ENCODE data around the gene MKRN2.

Gene MKRN2

GRCh38 chr3:12569836-12570235, 12.9 kb downstream of the MKRN2 start:
- peak overlapping the region; percentile 77 for H3K27ac Mint-ChIP-seq
- peaks cover 2% of the 10 kb centered on the region for H3K9me3 Mint-ChIP-seq
- peaks cover 39% of the 10 kb centered on the region for H3K36me3 Mint-ChIP-seq
- no peak overlapping the region for H3K4me3 Mint-ChIP-seq
- H3K27me3 Mint-ChIP-seq: no peaks in the 10 kb centered on the region
- peaks cover 23% of the 10 kb centered on the region for H3K4me1 Mint-ChIP-seq

GRCh38 chr3:12571986-12572385, 15.1 kb downstream of the MKRN2 start:
- Mint-ChIP-seq H3K9me3 (no peaks in the 10 kb centered on the region), H3K36me3 (peaks cover 41% of the 10 kb centered on the region), H3K4me3 (no peak overlapping the region), H3K27me3 (no peaks in the 10 kb centered on the region), H3K4me1 (peaks cover 14% of the 10 kb centered on the region), H3K27ac (no peak overlapping the region)

DNA sequence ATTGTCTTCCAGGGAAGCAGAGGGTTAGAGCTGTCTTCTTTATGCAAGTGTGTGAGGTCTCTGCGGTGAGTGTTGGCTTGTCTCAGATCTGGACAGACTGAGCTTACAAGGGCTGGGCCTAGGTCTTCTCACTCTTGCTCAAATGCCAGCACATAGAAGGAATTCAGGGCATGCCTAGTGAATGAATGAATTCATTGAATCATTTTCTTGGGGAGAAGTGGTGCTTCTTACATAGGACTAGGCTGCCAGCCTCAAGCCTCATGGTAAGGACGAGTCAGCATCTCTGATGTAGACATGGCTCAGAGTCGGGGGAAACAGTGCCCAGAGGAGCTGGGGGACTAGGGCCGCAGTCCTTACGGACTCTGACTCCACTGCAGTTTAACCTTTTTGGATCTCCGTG, 17.2 kb downstream of the MKRN2 start:
- H3K27ac Mint-ChIP-seq: no peak overlapping the region
- H3K36me3 Mint-ChIP-seq: peaks cover 48% of the 10 kb centered on the region
- H3K9me3 Mint-ChIP-seq: peaks cover 5% of the 10 kb centered on the region
- H3K4me1 Mint-ChIP-seq: no peaks in the 10 kb centered on the region
- H3K27me3 Mint-ChIP-seq: no peaks in the 10 kb centered on the region
- H3K4me3 Mint-ChIP-seq: no peak overlapping the region

- Mint-ChIP-seq H3K9me3 (peaks cover 5% of the 10 kb centered on the region), H3K27ac (no peak overlapping the region), H3K27me3 (no peaks in the 10 kb centered on the region), H3K36me3 (peaks cover 49% of the 10 kb centered on the region), H3K4me1 (peaks cover 3% of the 10 kb centered on the region), H3K4me3 (no peak overlapping the region)
Measured at GRCh38 chr3:12574661-12575060, 17.8 kb downstream of the MKRN2 start.

DNA sequence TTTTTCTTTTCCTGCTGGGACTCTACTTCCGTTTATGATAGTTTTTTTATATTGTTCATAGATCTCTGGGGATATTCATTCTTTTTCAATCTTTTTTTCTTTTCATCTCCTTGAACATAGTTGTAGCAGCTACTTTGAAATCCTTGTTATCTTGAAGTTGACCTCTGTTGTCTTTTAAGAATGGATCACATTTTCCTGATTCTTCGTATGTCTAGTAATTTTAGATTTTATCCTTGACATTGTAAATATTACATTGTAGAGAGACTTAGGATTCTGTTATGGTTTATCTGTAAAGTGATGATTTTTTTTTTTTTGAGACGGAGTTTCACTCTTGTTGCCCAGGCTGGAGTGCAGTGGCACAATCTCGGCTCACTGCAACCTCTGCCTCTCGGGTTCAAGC, 20.5 kb downstream of the MKRN2 start:
- Mint-ChIP-seq H3K27me3 (no peaks in the 10 kb centered on the region), H3K4me3 (no peak overlapping the region), H3K4me1 (peaks cover 3% of the 10 kb centered on the region), H3K36me3 (peaks cover 41% of the 10 kb centered on the region), H3K27ac (peak overlapping the region; percentile 24), H3K9me3 (peaks cover 5% of the 10 kb centered on the region)

DNA sequence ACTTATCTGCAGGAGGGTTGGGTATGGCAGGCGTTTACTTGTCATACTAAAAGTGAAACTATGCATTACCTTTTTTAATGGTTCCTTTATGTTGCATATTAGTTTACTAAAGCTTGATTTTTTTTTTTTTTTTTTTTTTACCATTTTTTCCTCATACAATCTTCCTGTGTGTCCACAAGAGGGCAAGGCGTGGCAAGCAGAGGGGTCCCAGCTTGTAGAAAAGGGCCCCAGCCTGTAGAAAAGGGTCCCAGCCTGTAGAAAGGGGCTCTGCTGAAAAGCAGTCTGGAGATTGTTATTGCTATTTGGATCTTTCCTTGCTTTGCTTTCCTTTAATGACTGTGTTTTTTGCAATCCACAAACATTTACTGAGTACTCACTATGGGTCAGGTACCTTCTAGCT, 21.9 kb downstream of the MKRN2 start:
- H3K9me3 Mint-ChIP-seq: peaks cover 5% of the 10 kb centered on the region

GRCh38 chr3:12579456-12579855, 22.6 kb downstream of the MKRN2 start:
- H3K27me3 Mint-ChIP-seq: no peaks in the 10 kb centered on the region
- H3K27ac Mint-ChIP-seq: peak overlapping the region; percentile 62
- peaks cover 39% of the 10 kb centered on the region for H3K36me3 Mint-ChIP-seq
- peaks cover 5% of the 10 kb centered on the region for H3K9me3 Mint-ChIP-seq
- peaks cover 3% of the 10 kb centered on the region for H3K4me1 Mint-ChIP-seq
- H3K4me3 Mint-ChIP-seq: no peak overlapping the region

More for the DNA sequence above, 21.9 kb downstream of the MKRN2 start:
- H3K4me1 Mint-ChIP-seq: peaks cover 3% of the 10 kb centered on the region
- H3K4me3 Mint-ChIP-seq: no peak overlapping the region
- H3K27me3 Mint-ChIP-seq: no peaks in the 10 kb centered on the region
- H3K36me3 Mint-ChIP-seq: peaks cover 43% of the 10 kb centered on the region
- peak overlapping the region; percentile 46 for H3K27ac Mint-ChIP-seq

GRCh38 chr3:12579905-12580304, 23.0 kb downstream of the MKRN2 start:
- H3K4me1 Mint-ChIP-seq: peaks cover 3% of the 10 kb centered on the region
- H3K27me3 Mint-ChIP-seq: no peaks in the 10 kb centered on the region
- H3K27ac Mint-ChIP-seq: peak overlapping the region; percentile 62
- H3K36me3 Mint-ChIP-seq: peaks cover 41% of the 10 kb centered on the region
- H3K9me3 Mint-ChIP-seq: peaks cover 5% of the 10 kb centered on the region
- no peak overlapping the region for H3K4me3 Mint-ChIP-seq

GRCh38 chr3:12582730-12583129, 25.8 kb downstream of the MKRN2 start:
- Mint-ChIP-seq H3K9me3 (no peaks in the 10 kb centered on the region), H3K4me3 (no peak overlapping the region), H3K4me1 (peaks cover 3% of the 10 kb centered on the region), H3K36me3 (peaks cover 20% of the 10 kb centered on the region), H3K27ac (no peak overlapping the region), H3K27me3 (no peaks in the 10 kb centered on the region)

- no peak overlapping the region for H3K27ac Mint-ChIP-seq
- H3K36me3 Mint-ChIP-seq: peaks cover 20% of the 10 kb centered on the region
- H3K27me3 Mint-ChIP-seq: no peaks in the 10 kb centered on the region
- H3K4me3 Mint-ChIP-seq: no peak overlapping the region
- no peaks in the 10 kb centered on the region for H3K9me3 Mint-ChIP-seq
- peaks cover 3% of the 10 kb centered on the region for H3K4me1 Mint-ChIP-seq
Measured at GRCh38 chr3:12583280-12583679, 26.4 kb downstream of the MKRN2 start.

- H3K27ac Mint-ChIP-seq: peak overlapping the region; percentile 55
- no peak overlapping the region for H3K4me3 Mint-ChIP-seq
- no peaks in the 10 kb centered on the region for H3K27me3 Mint-ChIP-seq
- H3K4me1 Mint-ChIP-seq: peaks cover 3% of the 10 kb centered on the region
- H3K36me3 Mint-ChIP-seq: peaks cover 18% of the 10 kb centered on the region
- H3K9me3 Mint-ChIP-seq: no peaks in the 10 kb centered on the region
Measured at GRCh38 chr3:12584083-12584482, 27.2 kb downstream of the MKRN2 start.

DNA sequence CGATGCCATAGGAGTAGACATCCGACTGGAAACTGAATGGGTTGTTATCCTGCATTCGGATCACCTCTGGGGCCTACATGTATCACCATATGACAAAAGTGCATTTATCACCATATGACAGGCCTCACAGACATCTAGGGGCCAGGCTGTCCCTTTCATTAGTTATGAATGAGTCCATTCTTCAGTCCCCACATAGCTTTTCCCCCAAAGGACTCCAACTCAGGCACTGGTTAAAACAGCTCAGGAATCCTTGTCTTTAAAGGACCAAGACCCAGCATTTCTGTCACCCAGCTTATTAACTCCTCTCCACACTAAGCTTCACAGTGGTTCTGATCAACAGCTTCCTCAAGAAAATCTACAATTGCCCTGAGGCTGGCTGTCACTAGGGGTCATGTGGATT, 28.3 kb downstream of the MKRN2 start:
- Mint-ChIP-seq H3K4me3 (no peak overlapping the region), H3K27ac (peak overlapping the region; percentile 59), H3K4me1 (no peaks in the 10 kb centered on the region), H3K36me3 (peaks cover 11% of the 10 kb centered on the region), H3K9me3 (no peaks in the 10 kb centered on the region), H3K27me3 (no peaks in the 10 kb centered on the region)

GRCh38 chr3:12585970-12586369, 29.1 kb downstream of the MKRN2 start:
- Mint-ChIP-seq H3K4me3 (no peak overlapping the region), H3K4me1 (no peaks in the 10 kb centered on the region), H3K9me3 (no peaks in the 10 kb centered on the region), H3K27me3 (no peaks in the 10 kb centered on the region), H3K36me3 (peaks cover 9% of the 10 kb centered on the region), H3K27ac (peak overlapping the region; percentile 35)

GRCh38 chr3:12586403-12586802, 29.5 kb downstream of the MKRN2 start:
- Mint-ChIP-seq H3K4me1 (no peaks in the 10 kb centered on the region), H3K9me3 (no peaks in the 10 kb centered on the region), H3K4me3 (no peak overlapping the region), H3K36me3 (peaks cover 8% of the 10 kb centered on the region), H3K27ac (no peak overlapping the region), H3K27me3 (no peaks in the 10 kb centered on the region)

DNA sequence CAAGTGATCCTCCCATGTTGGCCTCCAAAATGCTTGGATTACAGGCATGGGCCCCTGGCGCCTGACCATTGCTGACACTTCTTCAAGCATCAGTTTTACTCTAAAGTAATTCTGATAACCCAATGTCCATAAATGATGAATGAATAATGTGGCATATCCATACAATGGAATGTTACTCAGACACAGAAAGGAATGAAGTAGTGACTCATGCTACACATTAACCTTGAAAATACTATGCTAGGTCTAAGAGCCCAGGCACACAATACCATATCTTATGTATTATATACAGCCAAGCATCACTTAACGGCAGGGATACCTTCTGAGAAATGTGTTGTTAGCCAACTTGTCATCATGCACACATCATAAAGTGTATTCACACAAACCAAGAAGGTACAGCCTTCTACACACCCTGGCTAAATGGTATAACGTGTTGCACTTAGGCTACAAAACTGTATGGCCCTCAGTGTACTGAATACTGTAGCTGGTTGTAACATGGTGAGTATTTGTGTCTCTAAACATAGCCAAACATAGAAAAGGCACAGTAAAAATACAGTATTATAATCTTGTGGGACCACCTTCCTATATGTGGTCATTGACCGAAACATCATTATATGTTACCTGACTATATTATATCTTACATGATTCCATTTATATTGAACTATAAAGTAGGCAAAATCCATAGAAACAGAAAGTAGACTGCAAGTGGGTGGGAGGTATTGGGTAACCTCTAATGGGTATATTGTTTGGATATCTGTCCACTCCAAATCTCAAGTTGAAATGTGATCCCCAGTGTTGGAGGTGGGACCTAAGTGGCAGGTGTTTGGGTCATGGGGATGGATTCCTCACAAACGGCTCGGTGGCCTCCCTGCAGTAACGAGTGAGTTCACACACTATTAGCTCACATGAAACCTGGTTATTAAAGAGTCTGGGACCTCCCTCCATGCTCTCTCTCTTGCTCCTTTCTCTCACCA, 31.4 kb downstream of the MKRN2 start:
- Mint-ChIP-seq H3K4me1 (no peaks in the 10 kb centered on the region), H3K9me3 (no peaks in the 10 kb centered on the region), H3K4me3 (no peak overlapping the region), H3K27ac (peak overlapping the region; percentile 11), H3K36me3 (peaks cover 5% of the 10 kb centered on the region), H3K27me3 (no peaks in the 10 kb centered on the region)

- no peaks in the 10 kb centered on the region for H3K27me3 Mint-ChIP-seq
- no peak overlapping the region for H3K4me3 Mint-ChIP-seq
- no peaks in the 10 kb centered on the region for H3K4me1 Mint-ChIP-seq
- no peak overlapping the region for H3K27ac Mint-ChIP-seq
- peaks cover 9% of the 10 kb centered on the region for H3K36me3 Mint-ChIP-seq
- H3K9me3 Mint-ChIP-seq: no peaks in the 10 kb centered on the region
Measured at GRCh38 chr3:12590096-12590495, 33.2 kb downstream of the MKRN2 start.
